Endothelial cell of umbilical vein (primary cell): ENCODE results near the gene NEK6. TPM values are rescaled to one million over a fixed set of nuclear protein-coding genes. Genes with fewer than 3 reads are reported as not detected.

Source experiments
- BruUV-seq: library from RNA; stranded (reverse); fragments of 400-500 nt; replicated peaks from 2 replicates; lab custom pipeline; 2021; lab: Mats Ljungman, UMichigan
- CTCF ChIA-PET: fragments of 300-600, 350-600 bp; sonication (Branson Sonifier 250); formaldehyde crosslinking; loops from one replicate; lab custom pipeline; 2021; ENCODE audit warnings: antibody characterized with exemption, inconsistent platforms; lab: Charles Lee
- POLR2A ChIA-PET: fragments of 300-600, 350-600 bp; sonication (Branson Sonifier 250); formaldehyde crosslinking; loops from one replicate; lab custom pipeline; 2021; ENCODE audit warnings: antibody characterized with exemption, inconsistent platforms; lab: Charles Lee
- DNase-seq: peaks from one replicate; pipeline ENCODE4 v3.0.0-alpha.2; 2011; ENCODE audit warnings: low read depth, low spot score
- FAIRE-seq: peaks from 2 replicates; lab custom pipeline; 2011; peaks lifted over from hg19 to GRCh38; lab: Jason Lieb, UNC
- H2AFZ ChIP-seq: 2 replicates; pipeline ENCODE4 v1.6.0; 2012; ENCODE audit warnings: low read depth, low read length, control low read depth, inconsistent platforms
- H3K27ac ChIP-seq: 2 replicates; pipeline ENCODE4 v1.5.1; 2011; ENCODE audit warnings: low read depth, mild to moderate bottlenecking, control low read depth, low read length, moderate library complexity; ENCODE audit not compliant: insufficient read depth
- H3K27me3 ChIP-seq, 2 experiments: 2 replicates each; pipeline versions ENCODE4 v1.6.0 to v1.6.1; 2011; ENCODE audit warnings: low read length in 2 of 2, mixed read lengths in 1 of 2; ENCODE audit not compliant: control insufficient read depth in 2 of 2, insufficient read depth in 2 of 2
- H3K36me3 ChIP-seq, 2 experiments: 2 replicates in 1 of 2; 3 replicates in 1 of 2; pipeline ENCODE4 v1.5.1; 2011; ENCODE audit warnings: low read length in 2 of 2, mild to moderate bottlenecking in 1 of 2, moderate library complexity in 1 of 2; ENCODE audit not compliant: control insufficient read depth in 2 of 2, insufficient read depth in 2 of 2; ENCODE audit errors: extremely low read depth in 1 of 2
- H3K4me1 ChIP-seq: 3 replicates; pipeline ENCODE4 v1.5.1; 2011; ENCODE audit warnings: mild to moderate bottlenecking, low read length; ENCODE audit not compliant: control insufficient read depth, insufficient read depth; ENCODE audit errors: extremely low read depth
- H3K4me2 ChIP-seq: 2 replicates; pipeline ENCODE4 v1.6.1; 2011; ENCODE audit warnings: low read length, control low read depth, mixed read lengths; ENCODE audit not compliant: insufficient read depth
- H3K4me3 ChIP-seq, 3 experiments: fragments of 200-600 bp in 1 of 3; sonication (generic), shearing (Covaris generic) in 1 of 3; replicated peaks in 1 of 3; 2 replicates each; pipeline ENCODE4 v1.5.1; 2011 to 2016; ENCODE audit warnings: control low read depth in 3 of 3, low read length in 3 of 3, mild to moderate bottlenecking in 2 of 3, inconsistent platforms in 1 of 3, low read depth in 1 of 3, moderate library complexity in 1 of 3; ENCODE audit not compliant: insufficient read depth in 1 of 3
- H3K79me2 ChIP-seq: 2 replicates; pipeline ENCODE4 v1.6.0; 2012; ENCODE audit warnings: low read length, inconsistent platforms; ENCODE audit not compliant: control insufficient read depth, insufficient read depth
- H3K9ac ChIP-seq: replicated peaks from 2 replicates; pipeline ENCODE3; 2011; ENCODE audit warnings: low read length, control low read depth; ENCODE audit not compliant: insufficient read depth; ENCODE audit errors: extremely low read depth
- H3K9me1 ChIP-seq: replicated peaks from 3 replicates; pipeline ENCODE4 v1.6.0; 2011; ENCODE audit warnings: mild to moderate bottlenecking, low read length; ENCODE audit not compliant: control insufficient read depth, insufficient read depth; ENCODE audit errors: extremely low read depth
- H3K9me3 ChIP-seq: replicated peaks from 2 replicates; pipeline ENCODE4 v1.5.1; 2012; ENCODE audit warnings: low read length, inconsistent platforms; ENCODE audit not compliant: control insufficient read depth, insufficient read depth
- H4K20me1 ChIP-seq: replicated peaks from 2 replicates; pipeline ENCODE3; 2011; ENCODE audit warnings: mild to moderate bottlenecking, low read length; ENCODE audit not compliant: control insufficient read depth, insufficient read depth; ENCODE audit errors: extremely low read depth
- EZH2 ChIP-seq: IDR thresholded peaks from 2 replicates; pipeline ENCODE4 v1.6.1; 2012; ENCODE audit warnings: borderline replicate concordance, low read depth, mild to moderate bottlenecking, moderate library complexity, low read length, inconsistent platforms; ENCODE audit not compliant: severe bottlenecking
- FOS ChIP-seq: IDR thresholded peaks from 2 replicates; pipeline ENCODE4 v1.6.1; 2011; ENCODE audit warnings: mild to moderate bottlenecking, low read length, moderate library complexity, borderline replicate concordance; ENCODE audit not compliant: insufficient read depth
- GATA2 ChIP-seq: IDR thresholded peaks from 2 replicates; pipeline ENCODE4 v1.7.0; 2011; ENCODE audit warnings: low read depth, mild to moderate bottlenecking, moderate library complexity, mixed read lengths, low read length; ENCODE audit not compliant: insufficient read length, insufficient read depth
- JUN ChIP-seq: IDR thresholded peaks from 2 replicates; pipeline ENCODE4 v1.6.1; 2011; ENCODE audit warnings: borderline replicate concordance, low read depth; ENCODE audit not compliant: insufficient read length, insufficient read depth
- MAX ChIP-seq: IDR thresholded peaks from 2 replicates; pipeline ENCODE4 v1.6.1; 2011; ENCODE audit not compliant: insufficient read depth, insufficient read length
- MYC ChIP-seq: IDR thresholded peaks from one replicate; pipeline ENCODE4 v1.6.1; 2011; ENCODE audit warnings: mild to moderate bottlenecking, low read depth, low read length
- POLR2A ChIP-seq: IDR thresholded peaks from 2 replicates; pipeline ENCODE4 v1.6.1; 2012; ENCODE audit warnings: low read depth, mild to moderate bottlenecking, control low read depth, low read length
- POLR2AphosphoS5 ChIP-seq: IDR thresholded peaks from 2 replicates; pipeline ENCODE4 v1.6.1; 2012; ENCODE audit warnings: low read depth, mild to moderate bottlenecking, control low read depth, low read length, moderate library complexity; ENCODE audit not compliant: insufficient read depth
- dilution Hi-C: fragments of 300-500 bp; cut with MboI; formaldehyde crosslinking; loops from one replicate; pipeline ENCODE4 v1.15.0; 2019; ENCODE audit warnings: low sequenced_read_pairs; ENCODE audit not compliant: extremely low pct_ligation_motif_present
- intact Hi-C: fragments of 100-400 bp; cut with micrococcal nuclease; formaldehyde crosslinking; loops from one replicate; pipeline ENCODE4 v1.10.0; 2022
- polyA plus RNA-seq, 4 experiments: library from polyadenylated mRNA; depleted of rRNA in 3 of 4; stranded (reverse) in 3 of 4; unstranded in 1 of 4; fragments of >200 nt; gene quantifications; 2 replicates each; pipeline versions ENCODE4 v1.2.1 to v1.2.3, GENCODE V29; 2011 to 2012; ENCODE audit warnings: missing spikeins in 1 of 4
- total RNA-seq: library from RNA; stranded (reverse); gene quantifications from 2 replicates; pipeline ENCODE4 v1.2.3, GENCODE V29; 2021
- TF ChIP-seq, protein P1 (sequence below), 2 donors: IDR thresholded peaks; 1 replicate in 1 of 2; 2 replicates in 1 of 2; pipeline ENCODE4 v1.5.1; 2011; ENCODE audit warnings: low read length in 2 of 2, mild to moderate bottlenecking in 2 of 2, moderate library complexity in 2 of 2, control low read depth in 1 of 2, inconsistent platforms in 1 of 2, low read depth in 1 of 2; ENCODE audit not compliant: insufficient read depth in 1 of 2; ENCODE audit errors: extremely low read depth in 1 of 2

Gene NEK6
- total and polyA plus RNA-seq, 2 donors (not counting 3 experiments of a cell fraction or from before 2014, with no cell fraction given): 64.3 to 67.1 TPM

- POLR2A ChIA-PET: no interaction called here
- no peak for DNase-seq
- dilution Hi-C loops: loop anchor here (25.0 kb wide), 1 partner anchor 91 kb away; no protein-coding TSS in a partner anchor
- TF ChIP-seq, protein P1, sequence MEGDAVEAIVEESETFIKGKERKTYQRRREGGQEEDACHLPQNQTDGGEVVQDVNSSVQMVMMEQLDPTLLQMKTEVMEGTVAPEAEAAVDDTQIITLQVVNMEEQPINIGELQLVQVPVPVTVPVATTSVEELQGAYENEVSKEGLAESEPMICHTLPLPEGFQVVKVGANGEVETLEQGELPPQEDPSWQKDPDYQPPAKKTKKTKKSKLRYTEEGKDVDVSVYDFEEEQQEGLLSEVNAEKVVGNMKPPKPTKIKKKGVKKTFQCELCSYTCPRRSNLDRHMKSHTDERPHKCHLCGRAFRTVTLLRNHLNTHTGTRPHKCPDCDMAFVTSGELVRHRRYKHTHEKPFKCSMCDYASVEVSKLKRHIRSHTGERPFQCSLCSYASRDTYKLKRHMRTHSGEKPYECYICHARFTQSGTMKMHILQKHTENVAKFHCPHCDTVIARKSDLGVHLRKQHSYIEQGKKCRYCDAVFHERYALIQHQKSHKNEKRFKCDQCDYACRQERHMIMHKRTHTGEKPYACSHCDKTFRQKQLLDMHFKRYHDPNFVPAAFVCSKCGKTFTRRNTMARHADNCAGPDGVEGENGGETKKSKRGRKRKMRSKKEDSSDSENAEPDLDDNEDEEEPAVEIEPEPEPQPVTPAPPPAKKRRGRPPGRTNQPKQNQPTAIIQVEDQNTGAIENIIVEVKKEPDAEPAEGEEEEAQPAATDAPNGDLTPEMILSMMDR (IDR thresholded peaks at IDR 0.05; ENCODE audit: extremely low read depth in 1 of 2, insufficient read depth in 1 of 2, low read depth in 1 of 2, low read length in 2 of 2): no peak
- TF ChIP-seq EZH2: no peak
- no peak for TF ChIP-seq JUN
- no peak for TF ChIP-seq MAX
- TF ChIP-seq GATA2: no peak
- TF ChIP-seq POLR2AphosphoS5: no peak
- no peak for TF ChIP-seq FOS
- no peak for TF ChIP-seq MYC
- TF ChIP-seq POLR2A: no peak
- Histone ChIP-seq H2AFZ (no peak overlapping the region), H3K36me3 (peaks cover 5 to 18% of the 10 kb centered on the region in 2 experiments), H3K4me3 (no peak overlapping the region), H3K9ac (no peak overlapping the region), H3K27me3 (no peaks in the 10 kb centered on the region), H3K9me1 (no peaks in the 10 kb centered on the region), H3K27ac (no peak overlapping the region), H3K4me2 (no peak overlapping the region), H3K9me3 (no peaks in the 10 kb centered on the region), H3K79me2 (peaks cover 57% of the 10 kb centered on the region), H4K20me1 (no peaks in the 10 kb centered on the region), H3K4me1 (peaks cover 42% of the 10 kb centered on the region)
- BruUV-seq: no TSS peak
- intact Hi-C loops: no loop called here
- CTCF ChIA-PET: interaction anchor here (0.9 to 4.7 kb wide), 2 partner anchors 170 to 180 kb away, joined by 4 to 29 read pairs; no protein-coding TSS in a partner anchor
- no peak for FAIRE-seq
Measured at GRCh38 chr9:124302921-124303320, 45.2 kb downstream of the NEK6 start.
